ENCODE results near the gene ZNF804A. TPM values are rescaled to one million over a fixed set of nuclear protein-coding genes. Genes with fewer than 3 reads are reported as not detected.

ZNF804A gene
- total RNA-seq, 1 donor from 2014 or later: not detected

DNA sequence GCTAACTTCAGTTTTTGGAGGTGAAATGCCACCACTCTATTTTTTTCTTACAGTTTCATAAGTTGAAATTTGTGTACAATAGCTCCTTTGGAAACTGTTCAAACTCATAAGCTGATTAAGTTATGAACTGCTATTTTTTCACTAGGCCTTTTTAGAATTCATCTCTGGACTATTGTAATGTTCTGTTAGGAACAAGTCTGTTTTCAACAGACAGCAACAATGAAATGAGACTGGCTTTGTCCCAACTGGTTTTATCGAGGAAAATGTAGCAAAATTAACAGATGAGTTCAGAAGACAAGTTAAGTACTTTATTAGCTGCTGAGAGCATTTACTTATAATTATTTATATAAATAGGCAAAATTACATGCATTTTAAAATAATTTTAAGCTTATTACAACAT is 310.6 kb downstream of the ZNF804A start:
- H3K4me1 Mint-ChIP-seq: peaks cover 12% of the 10 kb centered on the region
- H3K4me3 Mint-ChIP-seq: no peak overlapping the region
- no peaks in the 10 kb centered on the region for H3F3A ChIP-seq (ENCODE audit: low read depth)
- H3K27ac ChIP-seq: no peak overlapping the region
- H3K27ac Mint-ChIP-seq: no peak overlapping the region
- H3K79me2 ChIP-seq (ENCODE audit: low read depth): no peaks in the 10 kb centered on the region
- H3K27me3 Mint-ChIP-seq (ENCODE audit: insufficient read depth, low read depth): no peaks in the 10 kb centered on the region
- H3K36me3 ChIP-seq: no peaks in the 10 kb centered on the region
- H3K27me3 ChIP-seq: no peaks in the 10 kb centered on the region
- no peak overlapping the region for H3K4me3 ChIP-seq
- no peak overlapping the region for H3K9ac ChIP-seq
- no peaks in the 10 kb centered on the region for H3K9me3 ChIP-seq (ENCODE audit: low read depth)
- TF ChIP-seq, protein P1, sequence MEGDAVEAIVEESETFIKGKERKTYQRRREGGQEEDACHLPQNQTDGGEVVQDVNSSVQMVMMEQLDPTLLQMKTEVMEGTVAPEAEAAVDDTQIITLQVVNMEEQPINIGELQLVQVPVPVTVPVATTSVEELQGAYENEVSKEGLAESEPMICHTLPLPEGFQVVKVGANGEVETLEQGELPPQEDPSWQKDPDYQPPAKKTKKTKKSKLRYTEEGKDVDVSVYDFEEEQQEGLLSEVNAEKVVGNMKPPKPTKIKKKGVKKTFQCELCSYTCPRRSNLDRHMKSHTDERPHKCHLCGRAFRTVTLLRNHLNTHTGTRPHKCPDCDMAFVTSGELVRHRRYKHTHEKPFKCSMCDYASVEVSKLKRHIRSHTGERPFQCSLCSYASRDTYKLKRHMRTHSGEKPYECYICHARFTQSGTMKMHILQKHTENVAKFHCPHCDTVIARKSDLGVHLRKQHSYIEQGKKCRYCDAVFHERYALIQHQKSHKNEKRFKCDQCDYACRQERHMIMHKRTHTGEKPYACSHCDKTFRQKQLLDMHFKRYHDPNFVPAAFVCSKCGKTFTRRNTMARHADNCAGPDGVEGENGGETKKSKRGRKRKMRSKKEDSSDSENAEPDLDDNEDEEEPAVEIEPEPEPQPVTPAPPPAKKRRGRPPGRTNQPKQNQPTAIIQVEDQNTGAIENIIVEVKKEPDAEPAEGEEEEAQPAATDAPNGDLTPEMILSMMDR (IDR thresholded peaks at IDR 0.05): no peak
- TF ChIP-seq EZH2 (IDR thresholded peaks at IDR 0.05) (no peak), EZH2phosphoT487 (IDR thresholded peaks at IDR 0.05) (no peak)
- H3K9me3 Mint-ChIP-seq: peaks cover 6% of the 10 kb centered on the region
- no peak overlapping the region for H2AFZ ChIP-seq (replicated peaks)
- no peaks in the 10 kb centered on the region for H4K20me1 ChIP-seq (ENCODE audit: low read depth)
- H3K36me3 Mint-ChIP-seq: no peaks in the 10 kb centered on the region
- H3K4me2 ChIP-seq: no peak overlapping the region
- peaks cover 3% of the 10 kb centered on the region for H3K4me1 ChIP-seq
- DNase-seq (ENCODE audit: low spot score): no peak

DNA sequence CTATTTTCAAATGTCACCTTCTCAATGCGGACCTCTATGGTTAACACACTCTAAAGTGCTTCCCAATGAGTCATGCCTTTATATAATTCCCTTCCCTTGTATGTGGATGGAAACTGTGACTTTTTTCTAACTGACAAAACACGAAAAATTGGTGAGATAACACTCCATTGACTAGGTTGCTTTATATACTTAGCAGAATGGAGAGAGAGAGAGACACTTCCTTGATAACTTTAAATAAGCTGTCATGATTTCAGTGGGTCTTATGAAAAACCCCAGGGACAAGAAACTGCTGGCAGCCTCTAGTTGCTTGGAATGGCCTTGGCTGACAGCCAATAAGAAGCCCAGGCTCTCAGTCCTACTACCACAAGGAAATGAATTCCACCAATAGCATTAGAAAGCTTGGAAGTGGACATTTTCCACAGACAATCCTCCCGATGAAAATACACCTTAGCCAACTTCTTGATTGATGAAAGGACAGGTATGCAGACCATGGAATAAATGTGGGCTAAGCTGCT is 322.2 kb downstream of the ZNF804A start:
- H3K9me3 Mint-ChIP-seq: peaks cover 5% of the 10 kb centered on the region
- Histone ChIP-seq H3F3A (ENCODE audit: low read depth) (no peaks in the 10 kb centered on the region), H3K4me1 (no peaks in the 10 kb centered on the region), H3K36me3 (no peaks in the 10 kb centered on the region), H3K9me3 (ENCODE audit: low read depth) (no peaks in the 10 kb centered on the region), H4K20me1 (ENCODE audit: low read depth) (no peaks in the 10 kb centered on the region), H3K4me3 (no peak overlapping the region), H2AFZ (replicated peaks) (no peak overlapping the region), H3K9ac (no peak overlapping the region), H3K79me2 (ENCODE audit: low read depth) (no peaks in the 10 kb centered on the region), H3K27ac (no peak overlapping the region), H3K27me3 (no peaks in the 10 kb centered on the region), H3K4me2 (no peak overlapping the region)
- TF ChIP-seq, protein P1 (IDR thresholded peaks at IDR 0.05): no peak
- TF ChIP-seq EZH2 (IDR thresholded peaks at IDR 0.05) (no peak), EZH2phosphoT487 (IDR thresholded peaks at IDR 0.05) (no peak)
- DNase-seq (ENCODE audit: low spot score): no peak
- no peaks in the 10 kb centered on the region for H3K4me1 Mint-ChIP-seq
- H3K4me3 Mint-ChIP-seq: no peak overlapping the region
- H3K27me3 Mint-ChIP-seq (ENCODE audit: insufficient read depth, low read depth): no peaks in the 10 kb centered on the region
- H3K27ac Mint-ChIP-seq: no peak overlapping the region
- no peaks in the 10 kb centered on the region for H3K36me3 Mint-ChIP-seq

DNA sequence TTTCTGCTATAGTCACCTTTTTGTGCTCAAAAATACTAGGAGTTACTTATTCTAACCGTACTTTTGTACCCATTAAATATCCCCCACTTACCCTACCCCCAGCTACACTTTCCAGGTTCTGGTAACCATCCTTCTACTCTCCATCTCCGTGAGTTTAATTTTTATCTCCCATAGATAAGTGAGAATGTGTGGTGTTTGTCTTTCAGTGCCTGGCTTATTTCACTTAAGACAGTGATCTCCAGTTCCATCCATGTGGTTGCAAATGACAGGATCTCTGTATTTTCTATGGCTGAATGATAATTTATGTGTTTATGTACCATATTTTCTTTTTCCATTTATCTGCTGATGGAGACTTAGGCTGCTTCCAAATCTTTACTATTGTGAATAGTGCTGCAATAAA is 323.3 kb downstream of the ZNF804A start:
- no peaks in the 10 kb centered on the region for H3K4me1 ChIP-seq
- Mint-ChIP-seq H3K27me3 (ENCODE audit: insufficient read depth, low read depth) (no peaks in the 10 kb centered on the region), H3K4me1 (no peaks in the 10 kb centered on the region), H3K9me3 (peaks cover 10% of the 10 kb centered on the region), H3K27ac (no peak overlapping the region), H3K4me3 (no peak overlapping the region), H3K36me3 (no peaks in the 10 kb centered on the region)
- H3K36me3 ChIP-seq: no peaks in the 10 kb centered on the region
- no peaks in the 10 kb centered on the region for H3K79me2 ChIP-seq (ENCODE audit: low read depth)
- H3K9ac ChIP-seq: no peak overlapping the region
- no peak for TF ChIP-seq EZH2phosphoT487 (IDR thresholded peaks at IDR 0.05)
- no peak for TF ChIP-seq EZH2 (IDR thresholded peaks at IDR 0.05)
- TF ChIP-seq, protein P1 (IDR thresholded peaks at IDR 0.05): no peak
- H3K4me3 ChIP-seq: no peak overlapping the region
- no peak overlapping the region for H3K27ac ChIP-seq
- H2AFZ ChIP-seq (replicated peaks): no peak overlapping the region
- no peaks in the 10 kb centered on the region for H3K9me3 ChIP-seq (ENCODE audit: low read depth)
- no peaks in the 10 kb centered on the region for H3K27me3 ChIP-seq
- no peak for DNase-seq (ENCODE audit: low spot score)
- no peaks in the 10 kb centered on the region for H4K20me1 ChIP-seq (ENCODE audit: low read depth)
- no peaks in the 10 kb centered on the region for H3F3A ChIP-seq (ENCODE audit: low read depth)
- H3K4me2 ChIP-seq: no peak overlapping the region

Measured in neural progenitor cell (in vitro differentiated cells).